ENCODE data around the gene FAM13C.

FAM13C gene

GRCh38 chr10:59358576-59358975 lies 3.8 kb downstream of the FAM13C start:
- H4K20me1 ChIP-seq (ENCODE audit: insufficient read depth, low read length) = no peaks in the 10 kb centered on the region
- no peaks in the 10 kb centered on the region for H3K79me2 ChIP-seq (ENCODE audit: insufficient read depth, low read length)
- H3K9ac ChIP-seq (ENCODE audit: low read depth, low read length) = no peak overlapping the region
- ATAC-seq (ENCODE audit: insufficient read depth, low read depth) = no peak
- H3K9me3 ChIP-seq (ENCODE audit: insufficient read depth, low read length, severe bottlenecking) = no peaks in the 10 kb centered on the region
- no peaks in the 10 kb centered on the region for H3K4me1 ChIP-seq (ENCODE audit: insufficient read depth, low read length)
- H3K27ac ChIP-seq (ENCODE audit: low read length) = no peak overlapping the region
- no peak for TF ChIP-seq CTCF (IDR thresholded peaks at IDR 0.05; ENCODE audit: borderline replicate concordance, extremely low read depth, low read length, poor library complexity, severe bottlenecking)
- H2AFZ ChIP-seq (ENCODE audit: low read depth, low read length) = no peak overlapping the region
- H3K4me3 ChIP-seq (ENCODE audit: low read depth in 1 of 2, low read length in 2 of 2) = no peak overlapping the region
- no peak overlapping the region for H3K4me2 ChIP-seq (ENCODE audit: insufficient read depth, low read length)
- DNase-seq = no peak
- H3K27me3 ChIP-seq (ENCODE audit: insufficient read depth, low read length, poor library complexity) = no peaks in the 10 kb centered on the region
- H3K36me3 ChIP-seq (ENCODE audit: insufficient read depth, low read length) = no peaks in the 10 kb centered on the region

- Histone ChIP-seq H3K9ac (ENCODE audit: low read depth, low read length) (no peak overlapping the region), H3K4me2 (ENCODE audit: insufficient read depth, low read length) (no peak overlapping the region), H3K79me2 (ENCODE audit: insufficient read depth, low read length) (no peaks in the 10 kb centered on the region), H3K27me3 (ENCODE audit: insufficient read depth, low read length, poor library complexity) (no peaks in the 10 kb centered on the region), H3K36me3 (ENCODE audit: insufficient read depth, low read length) (no peaks in the 10 kb centered on the region), H2AFZ (ENCODE audit: low read depth, low read length) (no peak overlapping the region), H3K4me3 (ENCODE audit: low read depth in 1 of 2, low read length in 2 of 2) (no peak overlapping the region), H3K27ac (ENCODE audit: low read length) (no peak overlapping the region), H4K20me1 (ENCODE audit: insufficient read depth, low read length) (no peaks in the 10 kb centered on the region), H3K9me3 (ENCODE audit: insufficient read depth, low read length, severe bottlenecking) (no peaks in the 10 kb centered on the region), H3K4me1 (ENCODE audit: insufficient read depth, low read length) (no peaks in the 10 kb centered on the region)
- DNase-seq = no peak
- ATAC-seq (ENCODE audit: insufficient read depth, low read depth) = no peak
- TF ChIP-seq CTCF (IDR thresholded peaks at IDR 0.05; ENCODE audit: borderline replicate concordance, extremely low read depth, low read length, poor library complexity, severe bottlenecking) (no peak), EZH2 (IDR thresholded peaks at IDR 0.05; ENCODE audit: borderline replicate concordance, low read depth, low read length, severe bottlenecking) (no peak)
These were observed 7.9 kb downstream of the FAM13C start for GRCh38 chr10:59354434-59354833.

- no peak overlapping the region for H3K4me3 ChIP-seq (ENCODE audit: low read depth in 1 of 2, low read length in 2 of 2)
- H3K36me3 ChIP-seq (ENCODE audit: insufficient read depth, low read length) = no peaks in the 10 kb centered on the region
- no peak overlapping the region for H3K27ac ChIP-seq (ENCODE audit: low read length)
- TF ChIP-seq CTCF (IDR thresholded peaks at IDR 0.05; ENCODE audit: borderline replicate concordance, extremely low read depth, low read length, poor library complexity, severe bottlenecking) = no peak
- TF ChIP-seq EZH2 (IDR thresholded peaks at IDR 0.05; ENCODE audit: borderline replicate concordance, low read depth, low read length, severe bottlenecking) = no peak
- no peak for DNase-seq
- ATAC-seq (ENCODE audit: insufficient read depth, low read depth) = no peak
- H3K4me2 ChIP-seq (ENCODE audit: insufficient read depth, low read length) = no peak overlapping the region
- H2AFZ ChIP-seq (ENCODE audit: low read depth, low read length) = no peak overlapping the region
- no peak overlapping the region for H3K9ac ChIP-seq (ENCODE audit: low read depth, low read length)
- H3K9me3 ChIP-seq (ENCODE audit: insufficient read depth, low read length, severe bottlenecking) = no peaks in the 10 kb centered on the region
- H3K27me3 ChIP-seq (ENCODE audit: insufficient read depth, low read length, poor library complexity) = no peaks in the 10 kb centered on the region
- H3K79me2 ChIP-seq (ENCODE audit: insufficient read depth, low read length) = no peaks in the 10 kb centered on the region
- H3K4me1 ChIP-seq (ENCODE audit: insufficient read depth, low read length) = no peaks in the 10 kb centered on the region
- H4K20me1 ChIP-seq (ENCODE audit: insufficient read depth, low read length) = no peaks in the 10 kb centered on the region
These were observed 11.8 kb downstream of the FAM13C start for GRCh38 chr10:59350558-59350957.

- TF ChIP-seq EZH2 (IDR thresholded peaks at IDR 0.05; ENCODE audit: borderline replicate concordance, low read depth, low read length, severe bottlenecking) (no peak), CTCF (IDR thresholded peaks at IDR 0.05; ENCODE audit: borderline replicate concordance, extremely low read depth, low read length, poor library complexity, severe bottlenecking) (no peak)
- H3K4me1 ChIP-seq (ENCODE audit: insufficient read depth, low read length) = no peaks in the 10 kb centered on the region
- ATAC-seq (ENCODE audit: insufficient read depth, low read depth) = no peak
These were observed 16.0 kb downstream of the FAM13C start for GRCh38 chr10:59346321-59346720.

More at GRCh38 chr10:59346321-59346720, 16.0 kb downstream of the FAM13C start:
- H3K4me2 ChIP-seq (ENCODE audit: insufficient read depth, low read length) = no peak overlapping the region
- H3K9ac ChIP-seq (ENCODE audit: low read depth, low read length) = no peak overlapping the region
- no peak for DNase-seq
- no peaks in the 10 kb centered on the region for H3K79me2 ChIP-seq (ENCODE audit: insufficient read depth, low read length)
- H2AFZ ChIP-seq (ENCODE audit: low read depth, low read length) = no peak overlapping the region
- no peaks in the 10 kb centered on the region for H3K9me3 ChIP-seq (ENCODE audit: insufficient read depth, low read length, severe bottlenecking)
- H4K20me1 ChIP-seq (ENCODE audit: insufficient read depth, low read length) = no peaks in the 10 kb centered on the region
- no peak overlapping the region for H3K4me3 ChIP-seq (ENCODE audit: low read depth in 1 of 2, low read length in 2 of 2)
- H3K27me3 ChIP-seq (ENCODE audit: insufficient read depth, low read length, poor library complexity) = no peaks in the 10 kb centered on the region
- no peaks in the 10 kb centered on the region for H3K36me3 ChIP-seq (ENCODE audit: insufficient read depth, low read length)
- no peak overlapping the region for H3K27ac ChIP-seq (ENCODE audit: low read length)

All from DND-41 (cell line).